ENCODE data around the gene SUSD2. TPM values are rescaled to one million over a fixed set of nuclear protein-coding genes. Genes with fewer than 3 reads are reported as not detected.

The SUSD2 gene
- total and polyA plus RNA-seq, 8 donors, result 0.35 to 7.2 (median 2.5) TPM

GRCh38 chr22:24186352-24186740 lies 5.1 kb downstream of the SUSD2 start:
- intact Hi-C loops (cut with DNase I), result loop anchor here in 1 of 3 donors (5.0 kb wide), 1 partner anchor 46 kb away; no protein-coding TSS in a partner anchor
- DNase-seq (peak in 3 of 6 donors; percentile 19 to 65 (median 49)), FAIRE-seq (no peak), ATAC-seq (no peak)
- WGBS, 2 donors, result 79 to 81% methylated on average over 15 of the region's 15 CpGs
- Histone ChIP-seq H3K36me3 (no peaks in the 10 kb centered on the region), H3K4me3 (no peak overlapping the region), H3K4me1 (no peaks in the 10 kb centered on the region), H3K27me3 (no peaks in the 10 kb centered on the region), H3K27ac (no peak overlapping the region), H3K9me3 (no peaks in the 10 kb centered on the region)
- no peak for TF ChIP-seq CTCF (IDR thresholded peaks at IDR 0.05)

DNA sequence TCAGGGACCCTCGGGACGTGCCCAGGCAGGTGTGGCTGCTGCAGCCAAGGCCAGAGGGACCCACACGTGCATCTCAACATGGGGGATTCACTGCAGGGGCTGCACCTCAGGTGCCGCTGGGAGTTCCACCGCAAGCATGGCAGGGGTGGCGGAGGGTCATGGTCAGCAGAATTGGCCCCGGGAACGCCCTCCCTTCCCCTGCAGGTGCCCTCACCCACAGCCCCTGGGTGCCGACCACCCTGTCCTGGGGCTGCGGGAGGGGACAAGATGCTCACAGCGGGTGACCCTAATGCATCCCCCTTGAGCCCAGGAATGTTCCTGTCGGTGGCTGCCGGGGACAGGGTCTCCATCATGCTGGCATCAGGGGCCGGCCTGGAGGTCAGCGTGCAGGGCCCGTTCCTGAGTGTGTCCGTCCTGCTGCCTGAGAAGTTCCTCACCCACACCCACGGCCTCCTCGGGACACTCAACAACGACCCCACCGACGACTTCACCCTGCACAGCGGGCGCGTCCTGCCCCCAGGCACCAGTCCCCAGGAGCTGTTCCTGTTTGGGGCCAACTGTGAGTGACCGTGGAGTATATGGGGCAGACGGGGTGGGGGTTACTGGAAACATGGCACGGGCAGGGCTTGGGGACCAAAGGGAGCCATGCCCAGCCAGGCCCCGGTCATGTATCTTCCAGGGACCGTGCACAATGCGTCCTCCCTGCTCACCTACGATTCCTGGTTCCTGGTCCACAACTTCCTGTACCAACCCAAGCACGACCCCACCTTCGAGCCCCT lies 5.8 kb downstream of the SUSD2 start:
- FAIRE-seq (no peak), DNase-seq (peak in 3 of 6 donors; percentile 17 to 64 (median 50)), ATAC-seq (no peak)
- no peaks in the 10 kb centered on the region for H3K9me3 ChIP-seq
- H3K27me3 ChIP-seq, result no peaks in the 10 kb centered on the region
- H3K4me1 ChIP-seq, result no peaks in the 10 kb centered on the region
- no peak for TF ChIP-seq CTCF (IDR thresholded peaks at IDR 0.05)
- intact Hi-C loops (cut with DNase I), result loop anchor here in 1 of 3 donors (5.0 kb wide), 1 partner anchor 45 kb away; no protein-coding TSS in a partner anchor
- no peak overlapping the region for H3K4me3 ChIP-seq
- H3K36me3 ChIP-seq, result no peaks in the 10 kb centered on the region
- WGBS, 2 donors, result 73 to 84% methylated on average over 33 to 34 of the region's 34 CpGs
- no peak overlapping the region for H3K27ac ChIP-seq

DNA sequence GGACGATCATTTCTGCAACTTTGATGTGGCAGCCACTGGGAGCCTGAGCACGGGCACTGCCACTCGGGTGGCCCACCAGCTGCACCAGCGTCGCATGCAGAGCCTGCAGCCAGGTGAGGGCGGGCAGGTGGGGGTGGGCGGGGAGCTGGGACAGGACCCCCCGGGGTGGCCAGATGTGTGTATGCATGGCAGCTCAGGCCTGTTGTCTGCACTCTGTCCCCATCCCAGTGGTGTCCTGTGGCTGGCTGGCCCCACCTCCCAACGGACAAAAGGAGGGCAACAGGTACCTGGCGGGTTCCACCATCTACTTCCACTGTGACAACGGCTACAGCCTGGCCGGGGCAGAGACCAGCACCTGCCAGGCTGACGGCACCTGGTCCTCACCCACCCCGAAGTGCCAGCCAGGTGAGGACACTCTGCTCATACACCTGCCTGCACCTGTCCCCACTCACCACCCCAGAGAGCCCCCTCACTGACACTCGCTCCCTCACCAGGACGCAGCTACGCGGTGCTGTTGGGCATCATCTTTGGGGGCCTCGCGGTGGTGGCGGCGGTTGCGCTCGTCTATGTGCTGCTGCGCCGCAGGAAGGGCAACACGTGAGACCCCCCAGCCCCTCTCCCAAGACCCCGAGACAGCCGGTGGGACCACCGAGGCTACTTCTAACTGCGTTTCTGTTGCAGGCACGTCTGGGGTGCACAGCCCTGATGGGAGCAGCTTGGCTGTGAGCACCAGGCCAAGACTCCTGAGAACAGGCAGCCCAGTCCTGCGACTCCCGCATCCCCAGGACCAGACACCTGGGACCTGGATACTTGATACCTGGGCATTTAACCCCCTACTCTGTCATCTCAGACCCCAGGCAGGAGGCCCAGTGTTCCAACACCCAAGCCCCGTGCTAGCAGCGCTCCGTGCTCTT lies 6.7 kb downstream of the SUSD2 start:
- TF ChIP-seq CTCF (IDR thresholded peaks at IDR 0.05), result no peak
- Histone ChIP-seq H3K27ac (no peak overlapping the region), H3K4me1 (no peaks in the 10 kb centered on the region), H3K36me3 (no peaks in the 10 kb centered on the region), H3K4me3 (no peak overlapping the region), H3K9me3 (no peaks in the 10 kb centered on the region), H3K27me3 (no peaks in the 10 kb centered on the region)
- 71 to 82% methylated on average over 37 of the region's 37 CpGs for WGBS, 2 donors
- FAIRE-seq, result no peak
- intact Hi-C loops (cut with DNase I), result loop anchor here in 1 of 3 donors (5.0 kb wide), 1 partner anchor 44 kb away; no protein-coding TSS in a partner anchor
- peak in 3 of 6 donors; percentile 18 to 67 (median 49) for DNase-seq
- ATAC-seq, result no peak

DNA sequence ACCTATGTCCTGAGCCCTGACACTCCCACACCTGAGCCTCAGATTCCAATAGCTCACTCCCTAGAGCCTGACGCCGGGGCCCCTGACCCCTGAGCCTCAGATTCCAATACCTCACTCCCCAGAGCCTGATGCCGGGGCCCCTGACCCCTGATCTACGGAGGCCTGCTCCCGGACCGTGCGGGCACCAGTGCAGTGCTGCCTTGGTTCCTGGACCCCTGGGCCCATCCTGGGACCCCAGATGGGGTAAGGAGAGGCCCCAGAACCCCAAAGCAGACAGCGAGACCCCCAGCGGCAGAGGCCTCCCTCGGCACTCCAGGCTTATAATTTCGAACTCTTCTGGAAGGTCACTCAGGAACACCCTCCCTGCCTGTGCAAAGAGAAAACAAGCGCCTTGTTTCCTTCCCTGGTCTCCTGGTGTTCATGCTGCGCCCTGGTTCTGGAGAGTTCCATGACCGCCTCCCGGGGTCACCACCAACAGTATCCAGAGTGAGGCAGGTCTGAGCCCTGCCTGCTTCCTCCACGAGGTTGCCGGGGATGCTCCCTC lies 7.5 kb downstream of the SUSD2 start:
- TF ChIP-seq CTCF (IDR thresholded peaks at IDR 0.05), result no peak
- Histone ChIP-seq H3K27me3 (no peaks in the 10 kb centered on the region), H3K27ac (no peak overlapping the region), H3K9me3 (no peaks in the 10 kb centered on the region), H3K4me1 (no peaks in the 10 kb centered on the region), H3K36me3 (no peaks in the 10 kb centered on the region), H3K4me3 (no peak overlapping the region)
- intact Hi-C loops (cut with DNase I), result loop anchor here in 1 of 3 donors (5.0 kb wide), 1 partner anchor 44 kb away; no protein-coding TSS in a partner anchor
- WGBS, 2 donors, result 63 to 75% methylated on average over 17 of the region's 17 CpGs
- FAIRE-seq, result no peak
- DNase-seq, result peak in 2 of 6 donors; percentile 53 to 65
- no peak for ATAC-seq
